Thyroid gland (tissue), 4 donors: ENCODE measurements around the gene CHST11.

Source experiments
- POLR2A ChIP-seq, 2 donors: fragments of 450-650 bp; IDR thresholded peaks; one replicate each; pipeline ENCODE4 v1.6.1; 2017; ENCODE audit warnings: antibody characterized with exemption in 2 of 2, mild to moderate bottlenecking in 2 of 2, moderate library complexity in 1 of 2
- TF ChIP-seq, protein P1 (sequence below), 6 experiments: fragments of 200-600 bp in 3 of 6; fragments of 450-650 bp in 3 of 6; sonication (generic) in 3 of 6; IDR thresholded peaks; one replicate each; pipeline ENCODE4 v1.5.1; 2016 to 2019; ENCODE audit warnings: antibody characterized with exemption in 6 of 6, mild to moderate bottlenecking in 2 of 6, inconsistent platforms in 1 of 6, moderate library complexity in 1 of 6

DNA sequence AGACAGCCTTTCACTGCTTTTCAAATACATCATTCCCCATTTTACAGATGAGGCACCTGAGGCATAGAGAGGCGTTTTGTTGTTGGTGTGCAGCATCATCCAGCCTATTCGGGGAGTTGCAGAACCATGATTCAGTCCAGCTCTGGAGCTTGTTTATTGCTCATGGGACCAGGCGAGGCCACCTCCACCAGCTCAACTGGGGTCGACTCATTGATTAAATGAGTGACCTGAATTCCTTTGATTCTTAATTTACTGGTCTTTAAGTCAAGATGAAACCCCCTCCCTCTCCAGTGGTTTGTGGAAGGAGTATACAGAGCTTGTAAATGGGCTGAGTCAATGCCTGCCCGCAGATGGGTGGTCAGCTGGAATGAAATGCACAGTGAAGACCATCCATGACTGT, 161.9 kb downstream of the CHST11 start:
- TF ChIP-seq, protein P1, sequence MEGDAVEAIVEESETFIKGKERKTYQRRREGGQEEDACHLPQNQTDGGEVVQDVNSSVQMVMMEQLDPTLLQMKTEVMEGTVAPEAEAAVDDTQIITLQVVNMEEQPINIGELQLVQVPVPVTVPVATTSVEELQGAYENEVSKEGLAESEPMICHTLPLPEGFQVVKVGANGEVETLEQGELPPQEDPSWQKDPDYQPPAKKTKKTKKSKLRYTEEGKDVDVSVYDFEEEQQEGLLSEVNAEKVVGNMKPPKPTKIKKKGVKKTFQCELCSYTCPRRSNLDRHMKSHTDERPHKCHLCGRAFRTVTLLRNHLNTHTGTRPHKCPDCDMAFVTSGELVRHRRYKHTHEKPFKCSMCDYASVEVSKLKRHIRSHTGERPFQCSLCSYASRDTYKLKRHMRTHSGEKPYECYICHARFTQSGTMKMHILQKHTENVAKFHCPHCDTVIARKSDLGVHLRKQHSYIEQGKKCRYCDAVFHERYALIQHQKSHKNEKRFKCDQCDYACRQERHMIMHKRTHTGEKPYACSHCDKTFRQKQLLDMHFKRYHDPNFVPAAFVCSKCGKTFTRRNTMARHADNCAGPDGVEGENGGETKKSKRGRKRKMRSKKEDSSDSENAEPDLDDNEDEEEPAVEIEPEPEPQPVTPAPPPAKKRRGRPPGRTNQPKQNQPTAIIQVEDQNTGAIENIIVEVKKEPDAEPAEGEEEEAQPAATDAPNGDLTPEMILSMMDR (IDR thresholded peaks at IDR 0.05): no peak
- no peak for TF ChIP-seq POLR2A (IDR thresholded peaks at IDR 0.05)
